Fibroblast of skin of left quadriceps (primary cell): ENCODE results near the gene PPTC7.
"Not testable (repeated sequence)": the region's sequence is repeated elsewhere in the genome, so short reads cannot be mapped to it uniquely, and the experiment has no call there.

ENCODE experiments used
- DNase-seq, 2 experiments: peaks; one replicate each; pipeline ENCODE4 v3.0.0-alpha.2; 2013; ENCODE audit warnings: low read depth in 2 of 2

The PPTC7 gene

GRCh38 chr12:110536834-110537604 lies 46.1 kb downstream of the PPTC7 start:
- DNase-seq = no peak

GRCh38 chr12:110534811-110535210 lies 48.3 kb downstream of the PPTC7 start:
- no peak for DNase-seq

DNA sequence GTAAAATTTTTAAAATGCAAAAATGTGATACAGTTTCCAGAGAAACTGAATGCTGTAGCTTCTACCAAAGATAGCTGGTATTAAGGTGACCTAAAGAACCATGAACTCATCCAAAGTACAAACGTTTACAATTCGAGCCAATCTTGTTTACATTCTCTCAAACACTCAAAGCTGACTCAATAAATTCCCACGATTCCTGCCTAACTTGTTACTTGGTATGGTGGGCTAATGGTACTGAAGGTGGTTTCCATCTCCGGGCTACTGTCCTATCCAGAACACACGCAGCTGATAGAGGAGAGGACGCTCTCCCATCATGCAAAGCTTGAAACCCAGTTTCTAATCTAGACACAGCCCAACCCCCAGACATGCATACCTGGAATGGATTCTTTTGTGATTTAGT lies 49.5 kb downstream of the PPTC7 start:
- DNase-seq = no peak

GRCh38 chr12:110532644-110533043 lies 50.5 kb downstream of the PPTC7 start:
- no peak for DNase-seq

DNA sequence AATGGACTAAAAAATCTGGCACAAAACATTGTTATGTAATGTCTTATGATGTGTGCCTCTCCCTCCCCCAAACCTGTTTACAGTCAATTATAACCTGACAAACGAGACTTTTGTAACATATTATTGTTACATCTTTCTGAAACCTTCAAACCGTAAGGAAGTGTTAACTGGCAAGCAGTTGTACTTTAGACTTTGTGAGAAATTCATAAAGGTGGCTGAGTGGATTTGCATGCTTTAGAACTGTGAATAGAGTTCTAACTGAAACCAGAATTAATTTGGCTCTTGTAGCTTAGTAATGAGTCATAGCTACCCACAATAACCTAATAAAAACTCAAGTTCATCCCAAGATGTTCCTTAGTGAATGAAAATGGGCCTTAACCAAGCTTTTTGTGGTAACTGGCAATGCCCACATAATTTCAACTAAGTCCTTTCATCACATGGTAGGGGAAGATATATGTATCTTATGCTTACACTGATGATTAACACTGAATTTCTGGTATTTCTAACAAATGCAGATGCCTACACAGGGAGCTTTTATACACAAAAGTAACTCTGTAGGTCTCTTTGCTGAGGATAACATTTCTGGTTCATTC lies 51.3 kb downstream of the PPTC7 start:
- peak; percentile 46 to 52 for DNase-seq

DNA sequence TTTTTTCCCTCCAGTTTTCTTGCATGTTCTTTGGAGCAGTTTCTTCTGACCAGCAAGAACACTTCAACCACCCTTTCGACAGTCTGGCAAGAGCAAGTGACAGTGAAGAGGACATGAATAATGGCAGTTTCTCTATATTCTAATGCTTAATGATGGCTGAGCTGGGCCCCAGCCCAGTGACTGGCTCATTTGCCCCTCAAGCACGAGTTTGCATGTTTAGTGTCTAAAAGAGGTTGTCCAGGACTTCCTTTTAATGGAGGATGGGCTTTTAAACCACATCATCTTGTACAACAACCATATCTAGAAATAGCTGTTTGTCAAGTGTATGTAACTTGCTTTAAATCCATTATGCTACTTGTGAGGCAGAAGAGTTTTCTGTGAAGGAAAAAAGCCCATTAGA lies 52.6 kb downstream of the PPTC7 start:
- DNase-seq = no peak

- DNase-seq = no peak
These were observed 54.8 kb downstream of the PPTC7 start for GRCh38 chr12:110528277-110528839.

DNA sequence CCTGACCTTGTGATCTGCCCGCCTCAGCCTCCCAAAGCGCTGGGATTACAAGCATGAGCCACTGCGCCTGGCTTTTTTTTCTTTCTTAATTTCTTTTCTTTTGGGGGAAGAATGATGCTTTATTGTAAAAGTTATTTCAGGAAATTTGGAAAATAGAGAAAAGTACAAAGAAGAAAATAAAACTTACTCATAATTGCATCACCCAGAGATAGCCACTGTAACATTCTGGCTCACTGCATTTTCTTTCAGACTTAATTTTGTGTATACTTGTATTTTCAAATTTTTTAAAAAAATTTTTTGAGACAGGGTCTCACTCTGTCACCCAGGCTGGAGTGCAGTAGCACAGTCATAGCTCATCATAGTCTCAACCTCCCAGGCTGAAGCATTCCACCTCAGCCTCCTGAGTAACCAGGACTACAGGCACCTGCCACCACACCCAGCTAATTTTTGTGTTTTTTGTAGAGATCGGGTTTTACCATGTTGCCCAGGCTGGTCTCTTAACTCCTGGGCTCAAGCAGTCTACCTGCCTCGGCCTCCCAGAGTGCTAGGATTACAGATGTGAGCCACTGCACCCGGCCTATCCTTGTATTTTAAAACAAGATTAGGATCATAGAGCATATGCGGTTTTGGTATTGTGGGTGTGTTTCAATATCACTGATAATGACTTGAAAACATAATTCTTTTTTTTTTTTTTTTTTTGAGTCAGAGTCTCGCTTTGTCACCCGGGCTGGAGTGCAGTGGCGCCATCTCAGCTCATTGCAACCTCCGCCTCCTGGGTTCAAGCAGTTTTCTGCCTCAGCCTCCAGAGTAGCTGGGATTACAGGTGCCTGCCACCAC lies 62.0 kb downstream of the PPTC7 start:
- not testable (repeated sequence) for DNase-seq

DNA sequence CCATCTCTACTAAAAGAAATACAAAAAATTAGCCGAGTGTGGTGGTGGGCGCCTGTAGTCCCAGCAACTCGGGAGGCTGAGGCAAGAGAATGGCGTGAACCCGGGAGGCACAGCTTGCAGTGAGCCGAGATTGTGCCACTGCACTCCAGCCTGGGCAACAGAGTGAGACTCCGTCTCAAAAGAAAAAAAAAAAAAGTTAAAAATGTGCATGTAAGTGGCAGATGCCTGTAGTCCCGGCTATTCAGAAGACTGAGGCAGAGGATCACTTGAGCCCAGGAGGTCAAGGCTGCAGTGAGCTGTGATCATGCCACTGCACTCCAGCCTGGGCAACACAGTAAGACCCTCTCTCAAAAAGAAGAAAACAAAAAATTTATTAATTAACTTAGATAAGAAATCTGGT lies 65.1 kb downstream of the PPTC7 start:
- DNase-seq = not testable (repeated sequence)

DNA sequence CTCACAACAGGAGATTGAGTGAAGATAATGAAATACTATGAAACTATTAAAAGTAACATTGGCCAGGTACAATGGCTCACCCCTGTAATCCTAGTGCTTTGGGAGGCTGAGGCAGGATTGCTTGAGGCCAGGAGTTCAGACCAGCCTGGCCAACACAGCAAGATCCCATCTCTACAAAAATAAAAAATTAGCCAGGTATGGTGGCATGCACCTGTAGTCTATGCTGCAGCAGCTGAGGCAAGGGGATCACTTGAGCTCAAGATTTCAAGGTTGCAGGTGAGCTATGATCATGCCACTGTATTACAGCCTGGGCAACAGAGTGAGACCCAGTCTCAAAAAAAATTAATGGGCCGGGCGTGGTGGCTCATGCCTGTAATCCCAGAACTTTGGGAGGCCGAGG lies 66.1 kb downstream of the PPTC7 start:
- DNase-seq = no peak

GRCh38 chr12:110514363-110514762 lies 68.8 kb downstream of the PPTC7 start:
- no peak for DNase-seq

DNA sequence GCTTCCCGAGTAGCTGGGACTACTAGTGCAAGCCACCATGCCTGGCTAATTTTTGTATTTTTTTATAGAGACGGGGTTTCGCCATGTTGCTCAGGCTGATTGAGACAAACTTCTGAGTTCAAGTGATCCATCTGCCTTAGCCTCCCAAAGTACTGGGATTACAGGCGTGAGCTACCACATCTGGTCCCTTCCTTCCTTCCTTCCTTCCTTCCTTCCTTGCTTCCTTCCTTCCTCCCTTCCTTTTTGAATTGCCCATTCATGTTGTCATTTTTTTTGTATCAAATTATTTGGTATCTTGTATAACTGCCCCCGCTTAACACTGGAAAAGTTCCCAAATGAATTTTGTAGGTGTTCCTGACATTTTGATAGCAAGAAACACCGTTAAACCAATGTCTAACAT lies 69.3 kb downstream of the PPTC7 start:
- no peak for DNase-seq

- no peak for DNase-seq
These were observed 75.0 kb downstream of the PPTC7 start for GRCh38 chr12:110508071-110508586.

- no peak for DNase-seq
These were observed 77.8 kb downstream of the PPTC7 start for GRCh38 chr12:110505332-110505731.

GRCh38 chr12:110503432-110503831 lies 79.7 kb downstream of the PPTC7 start:
- DNase-seq = no peak

- DNase-seq = peak; percentile 96
These were observed 81.1 kb downstream of the PPTC7 start, which contains the start of the genes RAD9B and VPS29 for GRCh38 chr12:110501752-110502738. RAD9B (plus strand) TSS chr12:110502331; CDS start chr12:110502338, 7 bp downstream. VPS29 (minus strand) TSS chr12:110502111; CDS start chr12:110502051, 60 bp downstream.

DNA sequence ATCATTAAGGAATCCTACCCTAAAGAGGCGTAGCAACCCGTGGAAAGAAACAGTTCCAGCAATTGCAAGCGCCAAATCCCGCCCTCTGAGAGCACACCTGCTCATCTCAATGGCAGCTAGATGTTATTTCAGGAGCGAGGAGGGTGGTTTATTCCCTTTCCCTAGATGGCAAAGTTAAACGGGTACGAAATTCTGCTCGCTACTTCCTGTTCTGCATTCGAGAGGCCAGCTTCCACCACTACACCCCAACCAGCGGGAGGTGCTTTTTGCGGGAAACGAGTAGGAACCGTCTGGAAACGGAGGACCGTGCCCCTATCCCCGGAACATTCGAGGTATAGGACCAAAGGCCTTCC lies 81.7 kb downstream of the PPTC7 start:
- no peak for DNase-seq

DNA sequence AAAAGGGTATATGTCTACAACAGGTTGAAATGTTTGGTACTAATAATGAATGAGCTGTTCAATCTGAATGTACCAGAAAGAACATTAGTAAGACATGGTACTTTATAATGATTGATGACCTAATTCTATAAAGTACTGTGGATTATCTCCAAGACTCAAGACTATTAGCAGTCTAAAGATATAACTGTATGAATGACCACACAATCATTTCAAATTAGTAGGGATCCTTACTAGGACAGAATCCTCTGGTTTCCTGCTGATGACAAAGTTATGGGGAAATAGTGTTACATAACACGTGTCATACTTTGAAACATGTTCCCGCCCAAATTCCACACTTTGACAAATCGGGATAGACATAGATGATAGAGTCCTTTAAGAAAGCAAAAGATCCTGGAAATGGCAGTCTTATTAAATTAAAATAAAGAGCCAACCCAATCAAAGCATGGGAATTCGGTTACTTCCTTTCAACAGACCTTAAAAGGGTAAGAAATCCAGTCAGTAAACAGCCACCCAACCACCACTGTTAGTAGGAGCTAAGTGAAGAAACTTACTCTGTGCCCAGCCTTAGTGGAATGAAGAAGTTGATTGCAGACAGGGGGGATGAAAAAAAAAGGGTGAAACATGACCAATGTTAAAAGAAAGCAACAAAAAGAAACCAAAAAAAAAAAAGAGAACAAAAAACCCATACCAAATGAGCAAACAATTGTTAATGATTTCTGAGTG lies 84.0 kb downstream of the PPTC7 start:
- no peak for DNase-seq
